HG02938 (cell line): Measurements from ENCODE around the gene SDK2.
"Not testable (repeated sequence)": the region's sequence is repeated elsewhere in the genome, so short reads cannot be mapped to it uniquely, and the experiment has no call there.

Experiments used
- ATAC-seq: cut with Tn5 transposase; IDR thresholded peaks from one replicate; pipeline ENCODE4 v1.9.1; 2021; ENCODE audit warnings: mild to moderate bottlenecking, moderate library complexity; ENCODE audit not compliant: unreplicated experiment

Gene SDK2

GRCh38 chr17:73492821-73493814, 151.1 kb downstream of the SDK2 start:
- no peak for ATAC-seq

- no peak for ATAC-seq
Observed at GRCh38 chr17:73492125-73492820, 152.0 kb downstream of the SDK2 start.

- no peak for ATAC-seq
Observed at GRCh38 chr17:73491648-73492047, 152.6 kb downstream of the SDK2 start.

- no peak for ATAC-seq
Observed at GRCh38 chr17:73490851-73491250, 153.4 kb downstream of the SDK2 start.

GRCh38 chr17:73489991-73490390, 154.3 kb downstream of the SDK2 start:
- ATAC-seq, result no peak

GRCh38 chr17:73489333-73489732, 154.9 kb downstream of the SDK2 start:
- ATAC-seq, result no peak

GRCh38 chr17:73485130-73485529, 159.1 kb downstream of the SDK2 start:
- no peak for ATAC-seq

GRCh38 chr17:73482894-73483293, 161.4 kb downstream of the SDK2 start:
- no peak for ATAC-seq

- no peak for ATAC-seq
Observed at GRCh38 chr17:73482251-73482716, 162.0 kb downstream of the SDK2 start.

GRCh38 chr17:73481676-73482075, 162.6 kb downstream of the SDK2 start:
- ATAC-seq, result no peak

- ATAC-seq, result no peak
Observed at GRCh38 chr17:73480740-73481139, 163.5 kb downstream of the SDK2 start.

GRCh38 chr17:73478768-73479424, 165.3 kb downstream of the SDK2 start:
- ATAC-seq, result no peak

- no peak for ATAC-seq
Observed at GRCh38 chr17:73478334-73478733, 165.9 kb downstream of the SDK2 start.

- ATAC-seq, result no peak
Observed at GRCh38 chr17:73476890-73477350, 167.3 kb downstream of the SDK2 start.

GRCh38 chr17:73474370-73474988, 169.8 kb downstream of the SDK2 start:
- no peak for ATAC-seq

- not testable (repeated sequence) for ATAC-seq
Observed at GRCh38 chr17:73472715-73473114, 171.5 kb downstream of the SDK2 start.

- no peak for ATAC-seq
Observed at GRCh38 chr17:73471924-73472323, 172.3 kb downstream of the SDK2 start.

GRCh38 chr17:73470316-73470826, 173.9 kb downstream of the SDK2 start:
- no peak for ATAC-seq

GRCh38 chr17:73469311-73469710, 174.9 kb downstream of the SDK2 start:
- ATAC-seq, result no peak

GRCh38 chr17:73468221-73468620, 176.0 kb downstream of the SDK2 start:
- ATAC-seq, result no peak
